ENCODE data around the gene PMPCA. TPM values are rescaled to one million over a fixed set of nuclear protein-coding genes. Genes with fewer than 3 reads are reported as not detected.

The PMPCA gene
- total RNA-seq, 2 experiments from 2014 or later, result 88.0 to 113 TPM

- no peak for DNase-seq
- intact Hi-C loops (cut with DNase I, micrococcal nuclease), result no loop called here
- Mint-ChIP-seq H3K27ac (no peak overlapping the region), H3K4me3 (no peak overlapping the region), H3K36me3 (ENCODE audit: low read depth) (peaks cover 4% of the 10 kb centered on the region), H3K9me3 (ENCODE audit: low read depth) (no peaks in the 10 kb centered on the region), H3K27me3 (no peaks in the 10 kb centered on the region), H3K4me1 (no peaks in the 10 kb centered on the region)
- POLR2A ChIA-PET, result no interaction called here
- CTCF ChIA-PET, result no interaction called here
- ATAC-seq, result no peak
Observed at GRCh38 chr9:136374183-136374575, 36.3 kb upstream of the PMPCA start.

- H3K9me3 Mint-ChIP-seq (ENCODE audit: low read depth), result no peaks in the 10 kb centered on the region
- no peak for ATAC-seq
- H3K36me3 Mint-ChIP-seq (ENCODE audit: low read depth), result peaks cover 4% of the 10 kb centered on the region
- no peak overlapping the region for H3K4me3 Mint-ChIP-seq
- intact Hi-C loops (cut with DNase I, micrococcal nuclease), result no loop called here
- no peak overlapping the region for H3K27ac Mint-ChIP-seq
- DNase-seq, result no peak
- POLR2A ChIA-PET, result interaction anchor here (0.5 to 0.6 kb wide), 2 partner anchors 11 to 12 kb away, joined by 4 to 7 read pairs; no protein-coding TSS in a partner anchor
- CTCF ChIA-PET, result no interaction called here
- no peaks in the 10 kb centered on the region for H3K27me3 Mint-ChIP-seq
- H3K4me1 Mint-ChIP-seq, result no peaks in the 10 kb centered on the region
Observed at GRCh38 chr9:136375096-136375495, 35.4 kb upstream of the PMPCA start.

GRCh38 chr9:136376457-136376856, 34.0 kb upstream of the PMPCA start:
- no peak overlapping the region for H3K4me3 Mint-ChIP-seq
- peaks cover 4% of the 10 kb centered on the region for H3K36me3 Mint-ChIP-seq (ENCODE audit: low read depth)
- ATAC-seq (no peak), DNase-seq (no peak)
- intact Hi-C loops (cut with DNase I, micrococcal nuclease), result no loop called here
- no peaks in the 10 kb centered on the region for H3K27me3 Mint-ChIP-seq
- H3K9me3 Mint-ChIP-seq (ENCODE audit: low read depth), result no peaks in the 10 kb centered on the region
- ChIA-PET POLR2A (no interaction called here), CTCF (no interaction called here)
- H3K27ac Mint-ChIP-seq, result no peak overlapping the region
- no peaks in the 10 kb centered on the region for H3K4me1 Mint-ChIP-seq

- Mint-ChIP-seq H3K27ac (no peak overlapping the region), H3K36me3 (ENCODE audit: low read depth) (peaks cover 6% of the 10 kb centered on the region), H3K4me1 (no peaks in the 10 kb centered on the region), H3K27me3 (no peaks in the 10 kb centered on the region), H3K9me3 (ENCODE audit: low read depth) (no peaks in the 10 kb centered on the region), H3K4me3 (no peak overlapping the region)
- intact Hi-C loops (cut with DNase I, micrococcal nuclease), result no loop called here
- DNase-seq (no peak), ATAC-seq (no peak)
- CTCF ChIA-PET, result interaction anchor here (0.7 kb wide), 1 partner anchor 230 kb away, joined by 4 read pairs; no protein-coding TSS in a partner anchor
- POLR2A ChIA-PET, result no interaction called here
Observed at GRCh38 chr9:136377341-136378169, 32.9 kb upstream of the PMPCA start.

DNA sequence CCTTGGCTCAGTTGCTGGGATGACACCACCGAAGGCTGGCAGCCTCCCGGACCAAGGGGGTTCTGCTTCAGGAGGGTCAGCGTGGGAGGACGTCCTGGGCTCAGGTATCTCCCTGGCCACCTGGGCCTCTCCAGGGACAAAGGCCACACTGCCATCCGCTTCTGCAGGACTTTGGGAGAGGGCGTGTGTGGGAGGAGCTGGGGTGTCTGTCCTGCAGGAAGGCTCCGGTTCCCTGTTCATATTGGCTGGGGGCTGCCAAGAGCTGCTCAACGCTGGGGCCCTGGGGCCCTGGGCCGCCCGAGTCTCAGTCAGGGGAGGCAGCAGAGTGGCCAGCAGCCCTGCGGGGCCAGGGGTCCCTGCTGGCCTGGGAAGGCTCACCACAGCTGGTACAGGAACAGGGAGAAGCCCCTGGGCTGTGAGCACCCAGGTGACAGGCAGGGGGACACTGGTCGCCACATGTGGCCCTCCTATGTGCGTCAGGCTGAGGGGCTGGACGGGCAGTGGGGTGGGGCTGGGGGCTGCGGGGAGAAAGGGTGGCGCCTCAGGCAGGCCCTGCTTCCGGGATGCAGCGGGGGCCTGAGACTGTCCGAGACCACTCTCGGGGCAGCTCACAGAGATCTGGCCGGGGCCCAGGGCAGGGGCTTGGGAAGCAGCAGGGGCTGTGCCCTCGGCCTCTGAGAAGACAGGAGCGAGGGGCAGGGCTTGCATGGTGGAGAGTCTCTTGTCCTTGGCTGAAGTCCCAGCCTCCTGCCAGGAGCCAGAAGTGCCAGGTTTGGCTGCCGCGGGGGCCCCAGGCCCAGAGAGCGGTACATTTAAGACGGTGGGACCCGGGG, 32.1 kb upstream of the PMPCA start:
- peaks cover 10% of the 10 kb centered on the region for H3K36me3 Mint-ChIP-seq (ENCODE audit: low read depth)

DNA sequence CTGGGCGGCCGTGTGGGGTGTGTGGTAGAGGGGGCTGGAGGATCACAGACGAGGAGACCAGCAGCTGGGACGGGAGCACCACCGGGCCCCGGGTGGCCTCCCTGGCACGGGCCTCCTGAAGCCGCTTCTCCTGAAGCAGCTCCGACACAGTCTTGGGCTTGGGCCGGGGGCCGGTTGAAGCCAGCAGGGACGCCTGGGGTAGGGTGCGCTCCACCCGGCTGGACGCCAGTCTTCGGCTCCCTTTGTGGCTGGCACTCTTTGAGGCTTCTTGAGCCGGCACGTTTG, 31.5 kb upstream of the PMPCA start:
- H3K9me3 Mint-ChIP-seq (ENCODE audit: low read depth), result no peaks in the 10 kb centered on the region
- no peaks in the 10 kb centered on the region for H3K4me1 Mint-ChIP-seq
- ATAC-seq (no peak), DNase-seq (no peak)
- no peaks in the 10 kb centered on the region for H3K27me3 Mint-ChIP-seq
- H3K4me3 Mint-ChIP-seq, result no peak overlapping the region
- H3K36me3 Mint-ChIP-seq (ENCODE audit: low read depth), result peaks cover 14% of the 10 kb centered on the region
- ChIA-PET CTCF (no interaction called here), POLR2A (no interaction called here)
- H3K27ac Mint-ChIP-seq, result no peak overlapping the region
- intact Hi-C loops (cut with DNase I, micrococcal nuclease), result no loop called here

More for the DNA sequence above, 32.1 kb upstream of the PMPCA start:
- no peaks in the 10 kb centered on the region for H3K9me3 Mint-ChIP-seq (ENCODE audit: low read depth)
- H3K27ac Mint-ChIP-seq, result no peak overlapping the region
- intact Hi-C loops (cut with DNase I, micrococcal nuclease), result no loop called here
- POLR2A ChIA-PET, result no interaction called here
- CTCF ChIA-PET, result no interaction called here
- H3K4me1 Mint-ChIP-seq, result no peaks in the 10 kb centered on the region
- DNase-seq (no peak), ATAC-seq (no peak)
- no peaks in the 10 kb centered on the region for H3K27me3 Mint-ChIP-seq
- H3K4me3 Mint-ChIP-seq, result no peak overlapping the region

DNA sequence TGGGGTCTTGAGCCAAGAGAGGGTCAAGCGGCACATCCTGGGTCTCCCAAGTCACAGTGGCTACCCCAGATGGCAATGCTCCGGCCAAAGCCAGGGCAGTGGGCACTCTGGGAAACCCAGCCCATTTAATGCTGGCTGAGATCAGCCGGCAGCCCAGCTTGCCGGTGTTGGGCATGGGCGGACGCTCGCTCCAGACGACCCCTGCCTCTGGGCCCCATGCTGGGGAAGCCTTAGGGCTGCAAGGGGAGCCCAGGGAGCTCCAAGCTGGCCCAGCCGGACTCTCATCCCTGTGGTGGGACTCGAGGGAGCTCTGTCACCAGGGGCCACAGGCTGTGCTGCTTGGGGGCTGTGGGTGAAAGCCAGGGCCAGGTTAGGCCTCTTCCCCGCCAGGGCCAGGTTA, 31.1 kb upstream of the PMPCA start:
- ChIA-PET POLR2A (no interaction called here), CTCF (no interaction called here)
- H3K9me3 Mint-ChIP-seq (ENCODE audit: low read depth), result no peaks in the 10 kb centered on the region
- H3K27ac Mint-ChIP-seq, result no peak overlapping the region
- DNase-seq (no peak), ATAC-seq (no peak)
- intact Hi-C loops (cut with DNase I, micrococcal nuclease), result no loop called here
- peaks cover 19% of the 10 kb centered on the region for H3K36me3 Mint-ChIP-seq (ENCODE audit: low read depth)
- no peaks in the 10 kb centered on the region for H3K4me1 Mint-ChIP-seq
- no peaks in the 10 kb centered on the region for H3K27me3 Mint-ChIP-seq
- no peak overlapping the region for H3K4me3 Mint-ChIP-seq

DNA sequence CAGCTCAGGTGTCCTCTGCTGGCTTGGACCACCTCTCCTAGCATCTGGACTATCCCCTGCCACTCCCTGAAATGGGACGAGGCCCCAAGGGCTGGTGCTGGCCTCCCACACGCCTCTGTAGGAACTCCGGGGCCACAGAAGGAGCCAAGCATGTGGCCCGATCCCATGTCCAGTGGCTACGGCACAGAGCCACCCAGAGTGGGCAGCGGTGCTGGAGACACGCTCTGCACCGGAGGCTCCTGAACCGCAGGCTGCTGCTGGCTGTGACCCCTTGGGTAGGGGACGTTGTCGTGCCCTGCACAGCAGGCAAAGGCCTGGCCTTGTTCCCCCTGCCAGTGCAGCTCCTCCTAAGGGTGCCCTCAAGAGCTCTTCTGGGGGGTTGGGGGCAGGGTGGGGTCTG, 30.6 kb upstream of the PMPCA start:
- Mint-ChIP-seq H3K9me3 (ENCODE audit: low read depth) (no peaks in the 10 kb centered on the region), H3K4me1 (peaks cover 5% of the 10 kb centered on the region), H3K4me3 (no peak overlapping the region), H3K36me3 (ENCODE audit: low read depth) (peaks cover 20% of the 10 kb centered on the region), H3K27me3 (no peaks in the 10 kb centered on the region), H3K27ac (no peak overlapping the region)
- DNase-seq (no peak), ATAC-seq (no peak)
- ChIA-PET POLR2A (no interaction called here), CTCF (no interaction called here)
- intact Hi-C loops (cut with DNase I, micrococcal nuclease), result no loop called here

DNA sequence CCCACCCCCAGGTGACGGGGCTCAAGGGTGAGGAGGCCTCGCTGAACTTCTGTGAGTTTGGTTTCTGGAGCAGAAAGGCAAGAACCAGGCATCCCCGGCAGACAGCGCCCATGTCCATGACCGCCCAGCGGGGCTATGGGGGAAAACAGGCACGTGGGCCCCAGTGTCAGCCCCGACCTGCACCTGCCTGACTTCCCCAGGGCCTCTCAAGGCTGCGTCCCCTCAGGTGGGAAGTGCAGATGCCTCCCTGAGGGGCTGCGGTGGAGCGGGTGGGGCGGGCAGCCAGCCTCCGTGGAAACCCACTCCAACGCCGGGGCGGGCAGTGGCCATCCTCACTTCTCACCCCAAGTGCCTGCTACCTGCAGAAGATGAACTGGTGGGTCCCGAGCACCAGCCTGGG, 30.1 kb upstream of the PMPCA start:
- ChIA-PET POLR2A (no interaction called here), CTCF (no interaction called here)
- Mint-ChIP-seq H3K27ac (no peak overlapping the region), H3K9me3 (ENCODE audit: low read depth) (no peaks in the 10 kb centered on the region), H3K4me1 (peaks cover 10% of the 10 kb centered on the region), H3K27me3 (no peaks in the 10 kb centered on the region), H3K36me3 (ENCODE audit: low read depth) (peaks cover 23% of the 10 kb centered on the region), H3K4me3 (no peak overlapping the region)
- DNase-seq (no peak), ATAC-seq (no peak)
- intact Hi-C loops (cut with DNase I, micrococcal nuclease), result no loop called here

- CTCF ChIA-PET, result interaction anchor here (2.0 kb wide), 1 partner anchor 18 kb away, joined by 8 read pairs; the partner anchor contains the start of gene DNLZ
- POLR2A ChIA-PET, result interaction anchor here (0.6 to 1.7 kb wide), 3 partner anchors 9 to 33 kb away, joined by 3 to 7 read pairs (median 4); partner anchors contain the start of gene DNLZ
- intact Hi-C loops (cut with DNase I, micrococcal nuclease), result no loop called here
- no peak for DNase-seq
- H3K9me3 Mint-ChIP-seq (ENCODE audit: low read depth), result no peaks in the 10 kb centered on the region
- no peaks in the 10 kb centered on the region for H3K27me3 Mint-ChIP-seq
- H3K4me1 Mint-ChIP-seq, result peaks cover 18% of the 10 kb centered on the region
- H3K4me3 Mint-ChIP-seq, result no peak overlapping the region
- peaks cover 31% of the 10 kb centered on the region for H3K36me3 Mint-ChIP-seq (ENCODE audit: low read depth)
- no peak for ATAC-seq
- H3K27ac Mint-ChIP-seq, result no peak overlapping the region
Observed at GRCh38 chr9:136381311-136381710, 29.1 kb upstream of the PMPCA start.

- Mint-ChIP-seq H3K4me1 (peaks cover 18% of the 10 kb centered on the region), H3K27ac (no peak overlapping the region), H3K27me3 (no peaks in the 10 kb centered on the region), H3K36me3 (ENCODE audit: low read depth) (peaks cover 35% of the 10 kb centered on the region), H3K9me3 (ENCODE audit: low read depth) (no peaks in the 10 kb centered on the region), H3K4me3 (no peak overlapping the region)
- POLR2A ChIA-PET, result interaction anchor here (0.6 to 1.7 kb wide), 2 partner anchors 9 to 19 kb away, joined by 4 to 7 read pairs; partner anchors contain the start of gene DNLZ
- ATAC-seq, result no peak
- intact Hi-C loops (cut with DNase I, micrococcal nuclease), result no loop called here
- no peak for DNase-seq
- CTCF ChIA-PET, result interaction anchor here (2.0 kb wide), 1 partner anchor 19 kb away, joined by 8 read pairs; the partner anchor contains the start of gene DNLZ
Observed at GRCh38 chr9:136381966-136382513, 28.4 kb upstream of the PMPCA start.

GRCh38 chr9:136383436-136383835, 27.0 kb upstream of the PMPCA start:
- Mint-ChIP-seq H3K9me3 (ENCODE audit: low read depth) (no peaks in the 10 kb centered on the region), H3K27ac (no peak overlapping the region), H3K4me1 (peaks cover 18% of the 10 kb centered on the region), H3K36me3 (ENCODE audit: low read depth) (peaks cover 45% of the 10 kb centered on the region), H3K27me3 (no peaks in the 10 kb centered on the region), H3K4me3 (no peak overlapping the region)
- no peak for DNase-seq
- ChIA-PET CTCF (no interaction called here), POLR2A (no interaction called here)
- no peak for ATAC-seq
- intact Hi-C loops (cut with DNase I, micrococcal nuclease), result no loop called here
